GM08714 (cell line): ENCODE measurements around the gene ARHGAP31.
A peak's percentile ranks its signal among the peaks of the same experiment; 100 is the strongest.

Experiments used
- H3K4me3 ChIP-seq: fragments of 200-500 bp; sonication (Bioruptor generic); 2 replicates; pipeline ENCODE4 v1.5.1; 2014; ENCODE audit warnings: mild to moderate bottlenecking, low read length, inconsistent platforms
- ZNF274 ChIP-seq: IDR thresholded peaks from 2 replicates; pipeline ENCODE4 v1.6.1; 2012; ENCODE audit warnings: mild to moderate bottlenecking, low read depth, low read length

The ARHGAP31 gene

GRCh38 chr3:119288669-119289403 lies 5.3 kb upstream of the ARHGAP31 start:
- H3K4me3 ChIP-seq = no peak overlapping the region
- no peak for TF ChIP-seq ZNF274

- TF ChIP-seq ZNF274 = no peak
- no peak overlapping the region for H3K4me3 ChIP-seq
Measured at GRCh38 chr3:119289404-119289770, 4.8 kb upstream of the ARHGAP31 start.

- TF ChIP-seq ZNF274 = no peak
- H3K4me3 ChIP-seq = no peak overlapping the region
Measured at GRCh38 chr3:119290613-119291012, 3.6 kb upstream of the ARHGAP31 start.

DNA sequence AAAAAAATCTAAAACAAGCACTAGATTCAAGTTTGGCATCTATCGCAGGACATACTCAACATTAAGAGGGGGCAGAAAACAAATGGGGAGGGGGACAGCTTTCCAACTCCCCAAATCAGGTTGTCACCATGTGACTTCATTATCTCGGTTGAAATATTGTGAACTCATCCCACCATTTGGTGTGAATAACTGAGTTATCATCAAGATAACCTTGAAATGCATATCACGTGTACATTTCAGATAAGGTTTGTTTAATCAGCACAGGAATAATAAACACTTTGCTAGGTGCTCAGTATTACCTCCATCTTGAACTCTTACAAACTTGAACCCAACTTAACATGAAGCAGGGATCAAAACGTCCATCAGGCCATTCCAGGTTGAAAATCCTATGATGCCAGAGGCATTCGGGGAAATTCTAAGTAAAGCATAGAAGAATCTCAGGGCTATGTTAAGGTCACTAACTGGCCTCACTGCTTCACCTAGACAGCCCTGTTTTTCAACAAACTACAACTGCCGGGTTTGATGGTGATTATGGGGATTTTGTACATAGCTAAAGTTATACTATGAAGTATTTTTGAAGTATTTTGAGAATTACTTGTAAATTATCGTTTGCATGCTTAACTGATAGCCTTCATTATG lies 3.0 kb upstream of the ARHGAP31 start:
- no peak overlapping the region for H3K4me3 ChIP-seq
- no peak for TF ChIP-seq ZNF274

DNA sequence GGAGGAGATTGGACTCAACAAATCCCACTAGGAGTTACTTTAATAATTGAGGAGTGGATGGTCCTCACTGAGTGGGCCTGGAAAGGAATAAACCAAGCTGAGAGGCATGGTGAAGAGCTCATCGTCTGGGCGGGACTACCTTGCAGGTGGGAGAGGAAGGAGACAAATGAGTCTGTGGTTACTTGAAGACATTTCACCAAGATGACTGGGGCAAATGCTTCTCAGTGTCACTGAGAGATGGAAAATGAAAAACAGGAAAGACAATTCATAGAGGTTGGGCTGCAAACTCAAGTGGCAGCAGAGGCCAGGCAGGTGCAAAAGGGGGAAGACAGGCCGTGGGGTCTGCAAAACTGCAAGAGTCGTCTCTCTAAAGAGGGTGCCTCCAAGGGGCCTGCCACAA lies 1.5 kb upstream of the ARHGAP31 start:
- H3K4me3 ChIP-seq = no peak overlapping the region
- no peak for TF ChIP-seq ZNF274

- H3K4me3 ChIP-seq = peak overlapping the region; percentile 81
- TF ChIP-seq ZNF274 = no peak
Measured at GRCh38 chr3:119293105-119293870, 895 bp upstream of the ARHGAP31 start.

- TF ChIP-seq ZNF274 = no peak
- H3K4me3 ChIP-seq = peak overlapping the region; percentile 81
Measured at GRCh38 chr3:119294696-119295671, 801 bp downstream of the ARHGAP31 start.

- no peak for TF ChIP-seq ZNF274
- H3K4me3 ChIP-seq = peak overlapping the region; percentile 81
Measured at GRCh38 chr3:119295816-119296726, 1.9 kb downstream of the ARHGAP31 start.

GRCh38 chr3:119296727-119297122 lies 2.5 kb downstream of the ARHGAP31 start:
- peak overlapping the region; percentile 81 for H3K4me3 ChIP-seq
- TF ChIP-seq ZNF274 = no peak

DNA sequence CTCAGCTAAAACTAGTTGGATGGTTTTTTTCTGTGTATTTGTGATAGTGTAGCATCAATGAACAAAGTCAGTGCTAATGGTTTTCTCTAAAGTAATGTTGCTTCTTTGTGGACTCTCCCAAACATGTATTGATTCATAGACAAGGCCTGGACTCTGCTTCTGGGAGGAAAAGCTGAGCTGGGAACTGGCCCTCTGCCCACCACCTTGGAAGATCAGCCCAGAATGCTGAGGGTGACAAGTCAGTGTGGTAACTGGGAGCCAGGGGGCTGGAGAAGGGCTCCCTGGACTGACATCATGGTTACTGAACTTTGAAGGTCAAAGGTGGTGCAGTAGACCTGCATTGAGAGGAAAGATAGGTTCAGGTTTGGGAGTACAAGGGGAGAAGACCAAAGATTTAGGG lies 3.0 kb downstream of the ARHGAP31 start:
- TF ChIP-seq ZNF274 = no peak
- H3K4me3 ChIP-seq = no peak overlapping the region

DNA sequence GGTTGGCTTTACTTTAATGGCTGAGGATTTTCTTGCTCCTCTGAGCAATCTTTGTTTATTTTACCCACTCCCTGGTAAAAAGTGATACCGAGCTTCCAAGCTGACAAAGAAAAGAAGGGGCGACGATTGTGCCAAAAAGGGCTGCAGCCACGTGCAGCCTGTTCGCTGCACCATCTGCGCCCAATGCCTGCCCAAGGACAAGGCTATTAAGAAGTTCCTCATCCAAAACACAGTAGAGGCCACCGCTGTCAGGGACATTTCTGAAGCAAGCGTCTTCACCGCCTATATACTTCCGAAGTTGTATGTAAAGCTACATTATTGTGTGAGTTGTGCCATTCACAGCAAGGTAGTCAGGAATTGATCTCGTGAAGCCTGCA lies 4.4 kb downstream of the ARHGAP31 start:
- no peak for TF ChIP-seq ZNF274
- H3K4me3 ChIP-seq = no peak overlapping the region

DNA sequence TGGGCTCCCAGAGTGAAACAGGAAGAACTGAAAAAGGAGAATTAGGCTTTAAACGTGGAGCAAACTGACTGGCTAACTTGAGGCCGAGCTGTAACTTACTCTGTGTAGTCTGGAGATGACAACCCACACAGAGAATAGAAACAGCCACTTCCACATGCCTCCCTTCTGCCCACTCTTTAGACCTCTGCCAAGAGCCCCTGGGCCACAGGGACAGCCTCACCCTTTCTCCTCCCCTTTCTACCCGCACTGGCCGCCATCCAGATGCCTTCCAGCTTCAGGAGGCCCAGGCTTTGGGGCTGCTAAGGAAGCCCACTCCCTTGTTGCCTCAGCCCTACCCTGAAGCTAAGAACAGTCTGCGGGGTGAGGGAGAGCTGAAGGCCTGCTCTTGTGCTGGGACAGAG lies 6.8 kb downstream of the ARHGAP31 start:
- TF ChIP-seq ZNF274 = no peak

DNA sequence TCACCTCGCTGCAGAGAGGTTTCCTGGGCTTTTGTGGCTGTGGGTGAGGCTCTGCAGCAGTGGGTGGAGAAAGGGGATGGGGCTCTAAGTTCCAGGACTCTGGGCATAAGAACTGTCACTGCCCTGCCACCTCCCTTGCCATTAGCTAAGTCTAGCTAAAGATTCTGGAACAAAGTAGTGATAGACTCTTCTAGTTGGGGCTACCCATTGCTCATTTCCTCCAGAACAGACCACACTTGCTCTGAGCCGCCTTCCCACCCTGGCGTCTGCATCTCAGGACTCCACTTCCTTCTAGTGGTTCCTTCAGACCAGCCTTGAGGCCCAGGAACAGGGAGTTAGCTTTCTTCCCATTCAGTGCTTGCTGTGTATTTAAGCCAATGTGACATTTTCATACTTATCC lies 7.5 kb downstream of the ARHGAP31 start:
- no peak overlapping the region; the same call in 1 of the 2 replicates for H3K4me3 ChIP-seq
- TF ChIP-seq ZNF274 = no peak

More for the DNA sequence above, 6.8 kb downstream of the ARHGAP31 start:
- no peak overlapping the region for H3K4me3 ChIP-seq
